HG03175 (cell line): ENCODE measurements around the gene FARS2.

Source experiments
- ATAC-seq: cut with Tn5 transposase; IDR thresholded peaks from one replicate; pipeline ENCODE4 v1.9.1; 2021; ENCODE audit warnings: mild to moderate bottlenecking, moderate library complexity; ENCODE audit not compliant: unreplicated experiment

The FARS2 gene

GRCh38 chr6:5285081-5285480 lies 23.8 kb downstream of the FARS2 start:
- no peak for ATAC-seq

- no peak for ATAC-seq
Observed at GRCh38 chr6:5285526-5285925, 24.2 kb downstream of the FARS2 start.

GRCh38 chr6:5286780-5287179 lies 25.5 kb downstream of the FARS2 start:
- ATAC-seq, result peak; percentile 81

- ATAC-seq, result no peak
Observed at GRCh38 chr6:5287205-5287965, 26.1 kb downstream of the FARS2 start.

- ATAC-seq, result no peak
Observed at GRCh38 chr6:5287966-5288297, 26.6 kb downstream of the FARS2 start.

GRCh38 chr6:5290097-5290496 lies 28.8 kb downstream of the FARS2 start:
- no peak for ATAC-seq

GRCh38 chr6:5290500-5290899 lies 29.2 kb downstream of the FARS2 start:
- ATAC-seq, result no peak

- no peak for ATAC-seq
Observed at GRCh38 chr6:5292154-5292553, 30.8 kb downstream of the FARS2 start.

GRCh38 chr6:5293692-5294091 lies 32.4 kb downstream of the FARS2 start:
- no peak for ATAC-seq

GRCh38 chr6:5294392-5295211 lies 33.3 kb downstream of the FARS2 start:
- ATAC-seq, result no peak

- no peak for ATAC-seq
Observed at GRCh38 chr6:5295623-5296022, 34.3 kb downstream of the FARS2 start.

GRCh38 chr6:5300206-5300764 lies 39.0 kb downstream of the FARS2 start:
- ATAC-seq, result no peak

- ATAC-seq, result peak; percentile 91
Observed at GRCh38 chr6:5302220-5302946, 41.1 kb downstream of the FARS2 start.

- peak; percentile 71 for ATAC-seq
Observed at GRCh38 chr6:5302995-5303622, 41.8 kb downstream of the FARS2 start.

- ATAC-seq, result no peak
Observed at GRCh38 chr6:5303682-5304081, 42.4 kb downstream of the FARS2 start.

GRCh38 chr6:5305968-5306626 lies 44.8 kb downstream of the FARS2 start:
- ATAC-seq, result no peak

GRCh38 chr6:5307058-5307457 lies 45.7 kb downstream of the FARS2 start:
- no peak for ATAC-seq

GRCh38 chr6:5308066-5308465 lies 46.8 kb downstream of the FARS2 start:
- no peak for ATAC-seq

- peak; percentile 78 for ATAC-seq
Observed at GRCh38 chr6:5314191-5314865, 53.0 kb downstream of the FARS2 start.

- ATAC-seq, result no peak
Observed at GRCh38 chr6:5315881-5316280, 54.6 kb downstream of the FARS2 start.
